Measurements from ENCODE around the gene RPL10. TPM values are rescaled to one million over a fixed set of nuclear protein-coding genes. Genes with fewer than 3 reads are reported as not detected.

Gene RPL10
- total RNA-seq, 4 donors from 2014 or later: 3,899 to 6,066 (median 5,720) TPM

- DNase-seq: no peak
- TF ChIP-seq POLR2A (IDR thresholded peaks at IDR 0.05) (no peak), CTCF (IDR thresholded peaks at IDR 0.05 in 4 of 5, conservative IDR thresholded peaks at IDR 0.05 in 1 of 5) (no peak)
- Histone ChIP-seq H3K9me3 (no peaks in the 10 kb centered on the region), H3K27me3 (no peaks in the 10 kb centered on the region), H3K36me3 (peaks cover 0 to 27% of the 10 kb centered on the region in 2 donors), H3K4me3 (no peak overlapping the region), H3K27ac (no peak overlapping the region), H3K4me1 (peaks cover 4 to 6% of the 10 kb centered on the region in 2 donors)
- in situ Hi-C loops (cut with MboI; ENCODE audit: low sequenced_read_pairs in 4 of 4) (no loop called here), intact Hi-C loops (cut with DNase I; ENCODE audit: low total_unique reads) (no loop called here)
- no peak for ATAC-seq
Observed at GRCh38 chrX:154448484-154448883, 50.3 kb downstream of the RPL10 start.

GRCh38 chrX:154449618-154450017, 51.4 kb downstream of the RPL10 start:
- no peaks in the 10 kb centered on the region for H3K27me3 ChIP-seq
- DNase-seq (no peak), ATAC-seq (no peak)
- H3K9me3 ChIP-seq: no peaks in the 10 kb centered on the region
- no peak overlapping the region for H3K4me3 ChIP-seq
- intact Hi-C loops (cut with DNase I; ENCODE audit: low total_unique reads) (no loop called here), in situ Hi-C loops (cut with MboI; ENCODE audit: low sequenced_read_pairs in 4 of 4) (no loop called here)
- H3K4me1 ChIP-seq: peaks cover 4 to 5% of the 10 kb centered on the region in 2 donors
- H3K27ac ChIP-seq: no peak overlapping the region
- H3K36me3 ChIP-seq: peaks cover 0 to 27% of the 10 kb centered on the region in 2 donors
- TF ChIP-seq CTCF (IDR thresholded peaks at IDR 0.05 in 4 of 5, conservative IDR thresholded peaks at IDR 0.05 in 1 of 5) (no peak), POLR2A (IDR thresholded peaks at IDR 0.05) (no peak)

- H3K9me3 ChIP-seq: no peaks in the 10 kb centered on the region
- in situ Hi-C loops (cut with MboI; ENCODE audit: low sequenced_read_pairs in 4 of 4) (no loop called here), intact Hi-C loops (cut with DNase I; ENCODE audit: low total_unique reads) (no loop called here)
- no peak overlapping the region for H3K27ac ChIP-seq
- no peak for ATAC-seq
- DNase-seq: no peak
- H3K4me3 ChIP-seq: no peak overlapping the region
- peaks cover 0 to under 1% of the 10 kb centered on the region in 2 donors for H3K4me1 ChIP-seq
- H3K36me3 ChIP-seq: peaks cover 0 to 27% of the 10 kb centered on the region in 2 donors
- no peaks in the 10 kb centered on the region for H3K27me3 ChIP-seq
- TF ChIP-seq POLR2A (IDR thresholded peaks at IDR 0.05) (no peak), CTCF (IDR thresholded peaks at IDR 0.05 in 4 of 5, conservative IDR thresholded peaks at IDR 0.05 in 1 of 5) (no peak)
Observed at GRCh38 chrX:154450312-154450711, 52.1 kb downstream of the RPL10 start.

Small RNA genes lying within 50 kb of the gene (microRNA-seq; reads per million reads assigned to microRNA genes)
- 0 reads per million in 2 donors for gene MIR6858 (ENCODE audit: borderline replicate concordance in 2 of 2)

Other genes starting within 250 kb of the RPL10 start
- not detected for gene OPN1MW, start 215.8 kb upstream of the RPL10 start, total RNA-seq
- gene OPN1MW2, start 178.6 kb upstream of the RPL10 start, total RNA-seq: not detected
- not detected for gene OPN1MW3, start 140.8 kb upstream of the RPL10 start, total RNA-seq
- not detected for gene TEX28, start 103.3 kb upstream of the RPL10 start, total RNA-seq
- gene TKTL1, start 102.6 kb upstream of the RPL10 start, total RNA-seq: under 1 TPM in 3 of 4 donors, not detected in 1; 0.09 to 0.36 (median 0.10) TPM
- 100 to 1,000 TPM in 1 of 4 donors, 10 to 100 TPM in 3; 23.9 to 128 (median 88.9) TPM for gene FLNA, start 23.7 kb upstream of the RPL10 start, total RNA-seq
- gene EMD, start 19.1 kb upstream of the RPL10 start, total RNA-seq: 10 to 100 TPM; 36.2 to 61.5 (median 53.2) TPM
- gene DNASE1L1, start 10.9 kb downstream of the RPL10 start, total RNA-seq: 100 to 1,000 TPM in 3 of 4 donors, 10 to 100 TPM in 1; 88.4 to 148 (median 116) TPM
- 10 to 100 TPM; 17.6 to 28.3 (median 20.1) TPM for gene TAFAZZIN, start 13.2 kb downstream of the RPL10 start, total RNA-seq
- 10 to 100 TPM; 16.7 to 37.8 (median 26.2) TPM for gene ATP6AP1, start 30.3 kb downstream of the RPL10 start, total RNA-seq
- gene GDI1, start 38.8 kb downstream of the RPL10 start, total RNA-seq: 10 to 100 TPM; 19.8 to 54.5 (median 39.0) TPM
- 10 to 100 TPM; 30.9 to 55.4 (median 45.3) TPM for gene FAM50A, start 45.8 kb downstream of the RPL10 start, total RNA-seq
- gene PLXNA3, start 59.9 kb downstream of the RPL10 start, total RNA-seq: 10 to 100 TPM in 1 of 4 donors, 1 to 10 TPM in 3; 1.2 to 10.7 (median 2.8) TPM
- gene LAGE3, start 80.9 kb downstream of the RPL10 start, total RNA-seq: 10 to 100 TPM; 26.0 to 72.5 (median 29.3) TPM
- 100 to 1,000 TPM in 1 of 4 donors, 10 to 100 TPM in 3; 54.6 to 116 (median 79.8) TPM for gene UBL4A, start 88.2 kb downstream of the RPL10 start, total RNA-seq
- gene SLC10A3, start 92.3 kb downstream of the RPL10 start, total RNA-seq: 10 to 100 TPM; 11.8 to 33.3 (median 21.0) TPM
- 10 to 100 TPM; 28.3 to 44.5 (median 37.8) TPM for gene FAM3A, start 117.9 kb downstream of the RPL10 start, total RNA-seq
- 10 to 100 TPM in 1 of 4 donors, 1 to 10 TPM in 3; 1.5 to 23.9 (median 7.6) TPM for gene G6PD, start 148.5 kb downstream of the RPL10 start, total RNA-seq
- 10 to 100 TPM in 3 of 4 donors, 1 to 10 TPM in 1; 8.8 to 17.5 (median 11.6) TPM for gene IKBKG, start 149.2 kb downstream of the RPL10 start, total RNA-seq
- gene CTAG1A, start 186.8 kb downstream of the RPL10 start, total RNA-seq: not detected
- not detected for gene CTAG1B, start 220.9 kb downstream of the RPL10 start, total RNA-seq